SH-SY5Y (cell line): ENCODE results near the gene LSM3.

Source experiments
- GATA2 ChIP-seq: IDR thresholded peaks from 2 replicates; pipeline ENCODE4 v1.6.1; 2011; ENCODE audit warnings: mild to moderate bottlenecking, low read depth, low read length
- GATA3 ChIP-seq: IDR thresholded peaks from 2 replicates; pipeline ENCODE4 v1.6.1; 2011; ENCODE audit warnings: low read depth, mild to moderate bottlenecking, low read length, moderate library complexity

DNA sequence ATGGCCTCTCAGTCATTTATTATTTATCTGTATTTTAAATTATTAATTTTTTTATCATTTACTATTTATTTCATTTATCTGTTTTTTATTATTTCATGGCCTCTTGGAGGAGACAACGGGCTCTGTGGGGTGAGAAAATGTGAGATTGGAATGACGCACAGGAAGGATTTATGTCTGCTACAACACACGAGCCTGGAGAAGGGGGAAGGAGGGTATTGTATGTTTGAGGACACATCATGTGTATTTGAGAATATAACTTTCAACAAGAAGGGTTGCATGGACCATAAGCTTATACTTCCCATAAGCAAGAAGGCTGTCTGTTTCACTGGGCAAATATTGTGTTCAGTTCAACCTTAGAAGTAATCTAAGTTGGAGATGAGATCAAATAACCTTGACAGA is 31.7 kb downstream of the LSM3 start:
- TF ChIP-seq GATA2 (no peak), GATA3 (no peak)
